Measurements from ENCODE around the gene OR5K4. TPM values are rescaled to one million over a fixed set of nuclear protein-coding genes. Genes with fewer than 3 reads are reported as not detected.

OR5K4 gene
- total and polyA plus RNA-seq, 2 of the 4 experiments (the other 2 are of a cell fraction): not detected

DNA sequence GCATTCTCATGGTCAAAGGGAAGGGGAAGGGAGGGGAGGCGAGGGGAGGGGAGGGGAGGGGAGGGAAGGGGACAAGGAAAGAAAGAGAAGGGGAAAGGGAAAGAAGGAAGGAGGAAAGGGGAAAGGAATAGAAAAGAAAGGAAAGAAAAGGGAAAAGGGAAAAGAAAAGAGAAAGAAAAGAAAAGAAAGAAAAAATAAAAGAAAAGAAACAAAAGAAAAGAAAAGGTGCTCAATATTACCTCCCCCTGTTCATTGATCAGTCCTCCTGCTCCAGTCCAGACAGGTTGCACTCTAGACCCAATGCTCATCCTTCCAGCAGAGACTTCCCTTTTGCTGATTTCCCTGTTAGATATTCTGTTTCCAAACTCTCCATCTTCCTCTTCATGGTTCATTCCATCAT, 18.8 kb downstream of the OR5K4 start:
- Histone ChIP-seq H3K4ac (ENCODE audit: low read depth, low read length) (no peak overlapping the region), H3K4me2 (ENCODE audit: low read depth, low read length) (no peak overlapping the region), H2BK15ac (ENCODE audit: low read depth, low read length) (no peak overlapping the region), H3K9me3 (ENCODE audit: control insufficient read depth, insufficient read depth, low read length) (no peaks in the 10 kb centered on the region), H4K91ac (ENCODE audit: insufficient read depth, low read depth, low read length) (no peak overlapping the region), H3K18ac (ENCODE audit: low read depth, low read length) (no peak overlapping the region), H3K36me3 (ENCODE audit: control insufficient read depth, insufficient read depth, low read length) (no peaks in the 10 kb centered on the region), H2BK120ac (ENCODE audit: low read depth, low read length) (no peak overlapping the region), H2BK5ac (ENCODE audit: low read depth, low read length, poor library complexity, severe bottlenecking) (no peak overlapping the region), H3K27ac (ENCODE audit: insufficient read depth, low read length) (no peak overlapping the region), H2AK9ac (replicated peaks; ENCODE audit: low read depth, low read length, poor library complexity) (no peak overlapping the region), H3K9ac (ENCODE audit: low read depth, low read length) (no peak overlapping the region), H4K20me1 (ENCODE audit: insufficient read depth, low read length) (no peaks in the 10 kb centered on the region), H3K27me3 (ENCODE audit: control insufficient read depth, insufficient read depth, low read length) (no peaks in the 10 kb centered on the region), H2BK20ac (ENCODE audit: low read depth, low read length) (no peak overlapping the region), H3K23ac (ENCODE audit: low read depth, low read length) (no peak overlapping the region), H3K9me1 (ENCODE audit: insufficient read depth, low read length) (no peaks in the 10 kb centered on the region), H4K8ac (ENCODE audit: low read depth in 2 of 2, low read length in 2 of 2) (no peak overlapping the region), H3K4me1 (ENCODE audit: control insufficient read depth, insufficient read depth, low read length) (no peaks in the 10 kb centered on the region), H4K5ac (ENCODE audit: low read depth, low read length) (no peak overlapping the region), H3K14ac (replicated peaks; ENCODE audit: low read depth, low read length) (no peak overlapping the region), H3K56ac (ENCODE audit: extremely low read depth, insufficient read depth, low read length) (no peak overlapping the region), H2AK5ac (ENCODE audit: low read depth, low read length) (no peak overlapping the region), H3K79me1 (ENCODE audit: low read depth in 1 of 2, low read length in 2 of 2) (no peaks in the 10 kb centered on the region), H2AFZ (replicated peaks; ENCODE audit: low read length, poor library complexity) (no peak overlapping the region), H3K4me3 (ENCODE audit: insufficient read depth, low read depth, low read length) (no peak overlapping the region)
- BruUV-seq (replicated peaks): no TSS peak
- dilution Hi-C loops (cut with HindIII; ENCODE audit: low sequenced_read_pairs, unreplicated experiment): no loop called here
- intact Hi-C loops (cut with micrococcal nuclease): no loop called here
- TF ChIP-seq MXI1 (IDR thresholded peaks at IDR 0.05; ENCODE audit: borderline replicate concordance, low read depth, low read length) (no peak), RAD21 (IDR thresholded peaks at IDR 0.05; ENCODE audit: low read length) (no peak), NFE2L2 (IDR thresholded peaks at IDR 0.05; ENCODE audit: low read depth, low read length) (no peak), BHLHE40 (IDR thresholded peaks at IDR 0.05; ENCODE audit: low read depth, low read length) (no peak), CEBPB (IDR thresholded peaks at IDR 0.05; ENCODE audit: low read depth, low read length) (no peak), MAZ (IDR thresholded peaks at IDR 0.05; ENCODE audit: borderline replicate concordance, low read depth, low read length) (no peak), SMC3 (IDR thresholded peaks at IDR 0.05; ENCODE audit: low read depth, low read length) (no peak)
- TF ChIP-seq, protein P1, sequence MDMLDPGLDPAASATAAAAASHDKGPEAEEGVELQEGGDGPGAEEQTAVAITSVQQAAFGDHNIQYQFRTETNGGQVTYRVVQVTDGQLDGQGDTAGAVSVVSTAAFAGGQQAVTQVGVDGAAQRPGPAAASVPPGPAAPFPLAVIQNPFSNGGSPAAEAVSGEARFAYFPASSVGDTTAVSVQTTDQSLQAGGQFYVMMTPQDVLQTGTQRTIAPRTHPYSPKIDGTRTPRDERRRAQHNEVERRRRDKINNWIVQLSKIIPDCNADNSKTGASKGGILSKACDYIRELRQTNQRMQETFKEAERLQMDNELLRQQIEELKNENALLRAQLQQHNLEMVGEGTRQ (IDR thresholded peaks at IDR 0.05; ENCODE audit: low read depth, low read length): no peak
- TF ChIP-seq, protein P2, sequence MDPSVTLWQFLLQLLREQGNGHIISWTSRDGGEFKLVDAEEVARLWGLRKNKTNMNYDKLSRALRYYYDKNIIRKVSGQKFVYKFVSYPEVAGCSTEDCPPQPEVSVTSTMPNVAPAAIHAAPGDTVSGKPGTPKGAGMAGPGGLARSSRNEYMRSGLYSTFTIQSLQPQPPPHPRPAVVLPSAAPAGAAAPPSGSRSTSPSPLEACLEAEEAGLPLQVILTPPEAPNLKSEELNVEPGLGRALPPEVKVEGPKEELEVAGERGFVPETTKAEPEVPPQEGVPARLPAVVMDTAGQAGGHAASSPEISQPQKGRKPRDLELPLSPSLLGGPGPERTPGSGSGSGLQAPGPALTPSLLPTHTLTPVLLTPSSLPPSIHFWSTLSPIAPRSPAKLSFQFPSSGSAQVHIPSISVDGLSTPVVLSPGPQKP (IDR thresholded peaks at IDR 0.05; ENCODE audit: borderline replicate concordance, low read depth, low read length): no peak
- TF ChIP-seq, protein P3, sequence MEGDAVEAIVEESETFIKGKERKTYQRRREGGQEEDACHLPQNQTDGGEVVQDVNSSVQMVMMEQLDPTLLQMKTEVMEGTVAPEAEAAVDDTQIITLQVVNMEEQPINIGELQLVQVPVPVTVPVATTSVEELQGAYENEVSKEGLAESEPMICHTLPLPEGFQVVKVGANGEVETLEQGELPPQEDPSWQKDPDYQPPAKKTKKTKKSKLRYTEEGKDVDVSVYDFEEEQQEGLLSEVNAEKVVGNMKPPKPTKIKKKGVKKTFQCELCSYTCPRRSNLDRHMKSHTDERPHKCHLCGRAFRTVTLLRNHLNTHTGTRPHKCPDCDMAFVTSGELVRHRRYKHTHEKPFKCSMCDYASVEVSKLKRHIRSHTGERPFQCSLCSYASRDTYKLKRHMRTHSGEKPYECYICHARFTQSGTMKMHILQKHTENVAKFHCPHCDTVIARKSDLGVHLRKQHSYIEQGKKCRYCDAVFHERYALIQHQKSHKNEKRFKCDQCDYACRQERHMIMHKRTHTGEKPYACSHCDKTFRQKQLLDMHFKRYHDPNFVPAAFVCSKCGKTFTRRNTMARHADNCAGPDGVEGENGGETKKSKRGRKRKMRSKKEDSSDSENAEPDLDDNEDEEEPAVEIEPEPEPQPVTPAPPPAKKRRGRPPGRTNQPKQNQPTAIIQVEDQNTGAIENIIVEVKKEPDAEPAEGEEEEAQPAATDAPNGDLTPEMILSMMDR (conservative IDR thresholded peaks at IDR 0.05; ENCODE audit: low read depth, low read length): no peak
- ATAC-seq (ENCODE audit: low read depth): no peak
- ChIA-PET POLR2A (ENCODE audit: unreplicated experiment) (no interaction called here), CTCF (no interaction called here)
- no peak for DNase-seq
- no CpG with 5 or more reads among the region's 1 CpG for WGBS, 2 experiments (ENCODE audit: extremely low coverage in 2 of 2, insufficient read length in 1 of 2)
- in situ Hi-C loops (cut with MboI; ENCODE audit: low sequenced_read_pairs): loop anchor here (25.0 kb wide), 1 partner anchor 90 kb away; the partner anchor contains the start of gene OR5K1

Data from IMR-90 (cell line).